IMR-90 (cell line): ENCODE results near the gene PCGF6. TPM values are rescaled to one million over a fixed set of nuclear protein-coding genes. Genes with fewer than 3 reads are reported as not detected.

ENCODE experiments used
- ATAC-seq: fragments of 200-7000 bp; cut with Tn5 transposase; 2 replicates; pipeline ENCODE4 v1.9.1; 2020; ENCODE audit warnings: low read depth, mild to moderate bottlenecking, moderate library complexity
- BruUV-seq: library from RNA; stranded (reverse); fragments of 400-500 nt; replicated peaks from 2 replicates; lab custom pipeline; 2021; lab: Mats Ljungman, UMichigan
- CTCF ChIA-PET: fragments of 300-600 bp; formaldehyde crosslinking; extraction: SDS; loops from one replicate; lab custom pipeline; 2021; ENCODE audit warnings: antibody characterized with exemption; lab: Yijun Ruan, JAX
- POLR2A ChIA-PET: fragments of 300-600 bp; sonication (Branson Sonifier 250); formaldehyde crosslinking; loops from one replicate; lab custom pipeline; 2022; ENCODE audit warnings: antibody characterized with exemption; ENCODE audit not compliant: unreplicated experiment; lab: Charles Lee
- DNase-seq: peaks from one replicate; pipeline ENCODE4 v3.0.0; 2013
- H2AFZ ChIP-seq: replicated peaks from 2 replicates; pipeline ENCODE3; 2013; ENCODE audit warnings: low read length, mild to moderate bottlenecking; ENCODE audit not compliant: poor library complexity
- H2AK5ac ChIP-seq: 2 replicates; pipeline ENCODE4 v1.6.1; 2013; ENCODE audit warnings: low read depth, low read length, inconsistent platforms
- H2AK9ac ChIP-seq: replicated peaks from 2 replicates; pipeline ENCODE3; 2013; ENCODE audit warnings: mild to moderate bottlenecking, low read depth, low read length, moderate library complexity; ENCODE audit not compliant: poor library complexity
- H2BK120ac ChIP-seq: 2 replicates; pipeline ENCODE4 v1.6.1; 2013; ENCODE audit warnings: low read depth, low read length, inconsistent platforms
- H2BK15ac ChIP-seq: 3 replicates; pipeline ENCODE4 v1.6.1; 2013; ENCODE audit warnings: low read depth, low read length, inconsistent platforms
- H2BK20ac ChIP-seq: 2 replicates; pipeline ENCODE4 v1.6.1; 2013; ENCODE audit warnings: low read depth, mild to moderate bottlenecking, inconsistent platforms, low read length, moderate library complexity
- H2BK5ac ChIP-seq: 2 replicates; pipeline ENCODE4 v1.6.1; 2013; ENCODE audit warnings: mild to moderate bottlenecking, low read depth, low read length, inconsistent platforms; ENCODE audit not compliant: poor library complexity, severe bottlenecking
- H3K14ac ChIP-seq: replicated peaks from 2 replicates; pipeline ENCODE4 v1.6.1; 2013; ENCODE audit warnings: low read depth, low read length, inconsistent platforms
- H3K18ac ChIP-seq: 2 replicates; pipeline ENCODE4 v1.6.1; 2013; ENCODE audit warnings: low read depth, low read length, control low read depth
- H3K23ac ChIP-seq: 2 replicates; pipeline ENCODE4 v1.6.1; 2013; ENCODE audit warnings: low read depth, low read length, inconsistent platforms
- H3K27ac ChIP-seq: 2 replicates; pipeline ENCODE4 v1.5.1; 2013; ENCODE audit warnings: mild to moderate bottlenecking, control low read depth, low read length; ENCODE audit not compliant: insufficient read depth
- H3K27me3 ChIP-seq: 2 replicates; pipeline ENCODE4 v1.6.1; 2013; ENCODE audit warnings: low read length; ENCODE audit not compliant: control insufficient read depth, insufficient read depth
- H3K36me3 ChIP-seq: 2 replicates; pipeline ENCODE4 v1.6.1; 2013; ENCODE audit warnings: low read length, mixed read lengths; ENCODE audit not compliant: control insufficient read depth, insufficient read depth
- H3K4ac ChIP-seq: 2 replicates; pipeline ENCODE4 v1.6.1; 2013; ENCODE audit warnings: low read depth, low read length, inconsistent platforms
- H3K4me1 ChIP-seq: 2 replicates; pipeline ENCODE4 v1.6.1; 2013; ENCODE audit warnings: low read length, mixed read lengths; ENCODE audit not compliant: control insufficient read depth, insufficient read depth
- H3K4me2 ChIP-seq: 2 replicates; pipeline ENCODE4 v1.6.1; 2013; ENCODE audit warnings: low read depth, mild to moderate bottlenecking, control low read depth, low read length, moderate library complexity
- H3K4me3 ChIP-seq: 2 replicates; pipeline ENCODE4 v1.5.1; 2013; ENCODE audit warnings: low read depth, mild to moderate bottlenecking, control low read depth, low read length, moderate library complexity; ENCODE audit not compliant: insufficient read depth
- H3K56ac ChIP-seq: 2 replicates; pipeline ENCODE4 v1.6.1; 2013; ENCODE audit warnings: low read length, inconsistent platforms; ENCODE audit not compliant: insufficient read depth; ENCODE audit errors: extremely low read depth
- H3K79me1 ChIP-seq, 2 experiments: 2 replicates each; pipeline ENCODE4 v1.6.1; 2013; ENCODE audit warnings: low read length in 2 of 2, inconsistent platforms in 1 of 2, low read depth in 1 of 2
- H3K9ac ChIP-seq: 2 replicates; pipeline ENCODE4 v1.6.1; 2013; ENCODE audit warnings: low read depth, low read length, control low read depth
- H3K9me1 ChIP-seq: 2 replicates; pipeline ENCODE4 v1.6.1; 2013; ENCODE audit warnings: low read length, inconsistent platforms; ENCODE audit not compliant: insufficient read depth
- H3K9me3 ChIP-seq: 2 replicates; pipeline ENCODE4 v1.6.1; 2013; ENCODE audit warnings: low read length; ENCODE audit not compliant: control insufficient read depth, insufficient read depth
- H4K20me1 ChIP-seq: 2 replicates; pipeline ENCODE4 v1.6.1; 2013; ENCODE audit warnings: low read length, inconsistent platforms; ENCODE audit not compliant: insufficient read depth
- H4K5ac ChIP-seq: 2 replicates; pipeline ENCODE4 v1.6.1; 2013; ENCODE audit warnings: mild to moderate bottlenecking, low read depth, low read length, control low read depth
- H4K8ac ChIP-seq, 2 experiments: 2 replicates each; pipeline ENCODE4 v1.6.1; 2013; ENCODE audit warnings: low read depth in 2 of 2, low read length in 2 of 2, control low read depth in 1 of 2, inconsistent platforms in 1 of 2
- H4K91ac ChIP-seq: 2 replicates; pipeline ENCODE4 v1.6.1; 2013; ENCODE audit warnings: low read depth, low read length, inconsistent platforms; ENCODE audit not compliant: insufficient read depth
- CEBPB ChIP-seq: IDR thresholded peaks from 2 replicates; pipeline ENCODE4 v1.6.1; 2012; ENCODE audit warnings: low read depth, low read length, improper control_type of control experiment
- CTCF ChIP-seq: conservative IDR thresholded peaks from 2 replicates; pipeline ENCODE4 v1.5.1; 2012; ENCODE audit warnings: mild to moderate bottlenecking, low read depth, low read length, improper control_type of control experiment
- FOS ChIP-seq: fragments of 150-350 bp; IDR thresholded peaks from 2 replicates; pipeline ENCODE4 v1.6.1; 2016; ENCODE audit warnings: low read depth, low read length
- WGBS, 2 experiments: methylation state at CpG; one replicate each; pipeline versions ENCODE4 v1.1.5 to v1.1.7; 2013; ENCODE audit warnings: missing lambda C conversion rate in 2 of 2; ENCODE audit not compliant: insufficient read length in 1 of 2; ENCODE audit errors: extremely low coverage in 2 of 2; 5-methylcytosine and 5-hydroxymethylcytosine counted together
- dilution Hi-C: fragments of 300-500 bp; cut with HindIII; formaldehyde crosslinking; loops from one replicate; pipeline ENCODE4 v1.14.3; 2018; ENCODE audit warnings: low sequenced_read_pairs; ENCODE audit not compliant: unreplicated experiment
- in situ Hi-C: fragments of 300-500 bp; cut with MboI; formaldehyde crosslinking; loops from 3 replicates; pipeline ENCODE4 v1.14.3; 2019; ENCODE audit warnings: low sequenced_read_pairs, inconsistent platforms, mixed read lengths
- intact Hi-C: fragments of 100-400 bp; cut with micrococcal nuclease; formaldehyde crosslinking; loops from 2 replicates; pipeline ENCODE4 v1.10.0; 2022
- polyA plus RNA-seq, 3 experiments: library from polyadenylated mRNA; depleted of rRNA; stranded (reverse); fragments of >200 nt; gene quantifications; 2 replicates each; pipeline ENCODE4 v1.2.3, GENCODE V29; 2012; ENCODE audit warnings: low replicate concordance in 1 of 3
- total RNA-seq: library from RNA; depleted of rRNA; stranded (reverse); fragments of >200 nt; gene quantifications from 2 replicates; pipeline ENCODE4 v1.2.3, GENCODE V29; 2012

Gene PCGF6
- total and polyA plus RNA-seq, 2 of the 4 experiments (the other 2 are of a cell fraction) = 4.9 to 6.5 TPM

GRCh38 chr10:103273041-103273441, 77.9 kb downstream of the PCGF6 start:
- Histone ChIP-seq H4K20me1 (peaks cover 13% of the 10 kb centered on the region), H2AFZ (no peak overlapping the region), H2BK120ac (no peak overlapping the region), H3K9me3 (no peaks in the 10 kb centered on the region), H2BK15ac (peak overlapping the region; percentile 4; the same call in 1 of the 3 replicates), H2AK9ac (no peak overlapping the region), H2AK5ac (no peak overlapping the region), H3K56ac (no peak overlapping the region), H3K23ac (no peak overlapping the region), H3K79me1 (0 out of 4 replicates have a peak, but pooled peaks cover 0 to 6% of the 10 kb centered on the region in 2 experiments), H3K18ac (no peak overlapping the region), H3K27me3 (peaks cover 18% of the 10 kb centered on the region), H4K8ac (no peak overlapping the region), H4K91ac (no peak overlapping the region), H3K36me3 (no peaks in the 10 kb centered on the region), H3K27ac (no peak overlapping the region), H3K4ac (no peak overlapping the region), H2BK5ac (peak overlapping the region; percentile 1), H3K4me1 (peaks cover 12% of the 10 kb centered on the region), H3K4me2 (no peak overlapping the region), H2BK20ac (no peak overlapping the region; the same call in 1 of the 2 replicates), H3K4me3 (no peak overlapping the region), H4K5ac (no peak overlapping the region), H3K9ac (no peak overlapping the region), H3K9me1 (peaks cover 7% of the 10 kb centered on the region; the same call in 1 of the 2 replicates), H3K14ac (no peak overlapping the region)
- intact Hi-C loops (no loop called here), in situ Hi-C loops (no loop called here), dilution Hi-C loops (no loop called here)
- POLR2A ChIA-PET = no interaction called here
- ATAC-seq = peak; percentile 86
- CTCF ChIA-PET = no interaction called here
- peak; percentile 97 for DNase-seq
- no CpG with 5 or more reads among the region's 4 CpGs for WGBS, 2 experiments
- no TSS peak for BruUV-seq
- TF ChIP-seq FOS = peak; percentile 81
- no peak for TF ChIP-seq CTCF
- TF ChIP-seq CEBPB = peak; percentile 61
